HepG2 (cell line): ENCODE data around the gene CYP2S1. TPM values are rescaled to one million over a fixed set of nuclear protein-coding genes. Genes with fewer than 3 reads are reported as not detected.

Source experiments
- ATAC-seq: fragments of 200-7000 bp; cut with Tn5 transposase; 3 replicates; pipeline ENCODE4 v1.9.1; 2020; ENCODE audit warnings: mild to moderate bottlenecking, moderate library complexity
- BruUV-seq: library from RNA; stranded (reverse); fragments of 400-500 nt; replicated peaks from 2 replicates; lab custom pipeline; 2021; lab: Mats Ljungman, UMichigan
- CTCF ChIA-PET: fragments of 300-600 bp; formaldehyde crosslinking; extraction: SDS; loops from one replicate; lab custom pipeline; 2021; ENCODE audit warnings: low total read pairs, inconsistent platforms, low intra/inter-chr PET ratio; lab: Yijun Ruan, JAX
- POLR2A ChIA-PET: fragments of 350-600 bp; sonication (Branson Sonifier 250); formaldehyde crosslinking; loops from one replicate; lab custom pipeline; 2020; ENCODE audit warnings: antibody characterized with exemption, inconsistent platforms; lab: Yijun Ruan, JAX
- DNase-seq: peaks from one replicate; pipeline ENCODE4 v3.0.0-alpha.2; 2015; ENCODE audit warnings: low spot score
- FAIRE-seq: peaks from 3 replicates; lab custom pipeline; 2011; peaks lifted over from hg19 to GRCh38; lab: Jason Lieb, UNC
- H2AFZ ChIP-seq: one replicate; pipeline ENCODE4 v1.6.1; 2011; ENCODE audit warnings: low read length, inconsistent platforms
- H3K27ac ChIP-seq: fragments of 300-600 bp; 3 replicates; pipeline ENCODE4 v1.8.0; 2011; ENCODE audit warnings: mixed run types, mild to moderate bottlenecking, mixed read lengths, low read length, inconsistent platforms; ENCODE audit not compliant: insufficient read depth; ENCODE audit errors: extremely low read length
- H3K27me3 ChIP-seq, 2 experiments: fragments of 200-600 bp in 1 of 2; 2 replicates in 1 of 2; 3 replicates in 1 of 2; pipeline versions ENCODE4 v1.6.0 to v1.8.0; 2011; ENCODE audit warnings: low read length in 2 of 2, mild to moderate bottlenecking in 2 of 2, moderate library complexity in 2 of 2, inconsistent platforms in 1 of 2; ENCODE audit not compliant: insufficient read depth in 2 of 2, control insufficient read depth in 1 of 2
- H3K36me3 ChIP-seq, 2 experiments: fragments of 200-600 bp in 1 of 2; replicated peaks in 1 of 2; 2 replicates in 1 of 2; 3 replicates in 1 of 2; pipeline versions ENCODE4 v1.5.1 to v1.8.0; 2011; ENCODE audit warnings: low read length in 2 of 2, inconsistent platforms in 1 of 2; ENCODE audit not compliant: insufficient read depth in 2 of 2, control insufficient read depth in 1 of 2
- H3K4me1 ChIP-seq: 2 replicates; pipeline ENCODE4 v1.5.1; 2012; ENCODE audit warnings: low read length, inconsistent platforms; ENCODE audit not compliant: insufficient read depth
- H3K4me2 ChIP-seq: 2 replicates; pipeline ENCODE4 v1.6.0; 2011; ENCODE audit warnings: low read depth, low read length, inconsistent platforms
- H3K4me3 ChIP-seq, 3 experiments: fragments of 200-600 bp in 1 of 3; sonication (generic), shearing (Covaris generic) in 1 of 3; replicated peaks in 1 of 3; 2 replicates each; pipeline ENCODE4 v1.5.1; 2011 to 2016; ENCODE audit warnings: low read length in 3 of 3, inconsistent platforms in 2 of 3, low read depth in 2 of 3, mild to moderate bottlenecking in 2 of 3, control low read depth in 1 of 3, mixed read lengths in 1 of 3; ENCODE audit not compliant: insufficient read depth in 1 of 3
- H3K79me2 ChIP-seq: one replicate; pipeline ENCODE4 v1.6.1; 2011; ENCODE audit warnings: low read length, inconsistent platforms; ENCODE audit not compliant: insufficient read depth
- H3K9ac ChIP-seq: 2 replicates; pipeline ENCODE4 v1.6.0; 2011; ENCODE audit warnings: mild to moderate bottlenecking, low read depth, low read length, inconsistent platforms; ENCODE audit not compliant: insufficient read depth
- H3K9me3 ChIP-seq: 2 replicates; pipeline ENCODE4 v1.5.1; 2012; ENCODE audit warnings: mild to moderate bottlenecking, low read length
- H4K20me1 ChIP-seq: 2 replicates; pipeline ENCODE4 v1.6.0; 2011; ENCODE audit warnings: inconsistent platforms, mild to moderate bottlenecking, low read length, moderate library complexity; ENCODE audit not compliant: insufficient read depth
- AKAP8 ChIP-seq: sonication (generic); formaldehyde crosslinking; IDR thresholded peaks from 2 replicates; pipeline ENCODE4 v1.5.1; 2020; ENCODE audit warnings: mild to moderate bottlenecking, missing genetic modification reagents
- DMTF1 ChIP-seq: sonication (generic); formaldehyde crosslinking; IDR thresholded peaks from 2 replicates; pipeline ENCODE4 v1.4.0; 2020; ENCODE audit warnings: mild to moderate bottlenecking, missing genetic modification reagents
- E2F1 ChIP-seq: sonication (generic); formaldehyde crosslinking; IDR thresholded peaks from 2 replicates; pipeline ENCODE4 v1.5.0; 2020; ENCODE audit warnings: missing genetic modification reagents
- ETV5 ChIP-seq: IDR thresholded peaks from 2 replicates; pipeline ENCODE4 v1.6.1; 2018; ENCODE audit warnings: missing biosample characterization, missing genetic modification reagents, inconsistent platforms, borderline replicate concordance
- FOXO4 ChIP-seq: sonication (generic); formaldehyde crosslinking; conservative IDR thresholded peaks from 2 replicates; pipeline ENCODE4 v1.8.1; 2023; ENCODE audit warnings: missing genetic modification reagents
- YY1 ChIP-seq: IDR thresholded peaks from 2 replicates; pipeline ENCODE4 v1.6.1; 2011; ENCODE audit warnings: low read length, low read depth, moderate library complexity, mild to moderate bottlenecking; ENCODE audit not compliant: insufficient read depth, insufficient replicate concordance
- ZNF276 ChIP-seq: sonication (generic); formaldehyde crosslinking; IDR thresholded peaks from 2 replicates; pipeline ENCODE4 v1.4.0; 2020; ENCODE audit warnings: mild to moderate bottlenecking, low read depth, missing genetic modification reagents
- ZSCAN30 ChIP-seq: sonication (generic); formaldehyde crosslinking; IDR thresholded peaks from 2 replicates; pipeline ENCODE4 v1.5.0; 2020; ENCODE audit warnings: mild to moderate bottlenecking, missing genetic modification reagents
- WGBS: methylation state at CpG from one replicate; pipeline ENCODE4 v1.1.6; 2017; ENCODE audit warnings: low lambda C conversion rate; 5-methylcytosine and 5-hydroxymethylcytosine counted together
- in situ Hi-C: cut with HindIII; loops from 2 replicates; pipeline ENCODE4 v1.10.0; 2017; ENCODE audit warnings: low pct_unique_long_range_greater_than_20kb; ENCODE audit not compliant: extremely low pct_ligation_motif_present
- intact Hi-C: fragments of 100-400 bp; cut with micrococcal nuclease; formaldehyde crosslinking; loops from one replicate; pipeline ENCODE4 v1.10.0; 2022; ENCODE audit not compliant: unreplicated experiment
- polyA plus RNA-seq, 8 experiments: library from polyadenylated mRNA; depleted of rRNA in 3 of 8; stranded (reverse) in 7 of 8; unstranded in 1 of 8; fragments of >200 nt; fragmentation: Illumina TruSeq in 4 of 8; extraction: Trizol in 4 of 8; gene quantifications; 2 replicates each; pipeline versions ENCODE4 v1.2.1 to v1.2.3, GENCODE V29; 2011 to 2016; ENCODE audit warnings: low read depth in 4 of 8, missing spikeins in 1 of 8, mixed read lengths in 1 of 8; ENCODE audit not compliant: insufficient read depth in 1 of 8
- total RNA-seq, 5 experiments: library from RNA; depleted of rRNA; stranded (reverse); fragments of >200 nt; fragmentation: Illumina TruSeq; extraction: Trizol; gene quantifications; 2 replicates each; pipeline ENCODE4 v1.2.3, GENCODE V29; 2016; ENCODE audit warnings: low read depth in 1 of 5

Gene CYP2S1
- total and polyA plus RNA-seq, 2 of the 13 experiments (the other 11 are each of a cell fraction or from before 2014, with no cell fraction given) = 0.09 to 2.1 TPM

- no peak for TF ChIP-seq DMTF1
- TF ChIP-seq ZSCAN30 (CRISPR knock-in tag) = no peak
- TF ChIP-seq YY1 = no peak
- TF ChIP-seq ZNF276 (CRISPR knock-in tag) = no peak
- TF ChIP-seq FOXO4 (CRISPR knock-in tag) = no peak
- TF ChIP-seq, all 625 proteins: peak for 0
These were observed 45.2 kb downstream of the CYP2S1 start (continued) for GRCh38 chr19:41238244-41238643.

GRCh38 chr19:41239363-41239762, 46.3 kb downstream of the CYP2S1 start:
- POLR2A ChIA-PET = no interaction called here
- Histone ChIP-seq H3K9ac (no peak overlapping the region), H2AFZ (no peak overlapping the region), H4K20me1 (no peaks in the 10 kb centered on the region), H3K27me3 (no peaks in the 10 kb centered on the region), H3K79me2 (no peaks in the 10 kb centered on the region), H3K4me2 (no peak overlapping the region), H3K9me3 (no peaks in the 10 kb centered on the region), H3K4me1 (no peaks in the 10 kb centered on the region), H3K4me3 (no peak overlapping the region), H3K27ac (no peak overlapping the region), H3K36me3 (no peaks in the 10 kb centered on the region)
- 85% methylated on average over 9 of the region's 9 CpGs for WGBS
- ATAC-seq (no peak), FAIRE-seq (no peak), DNase-seq (no peak)
- CTCF ChIA-PET = no interaction called here
- intact Hi-C loops = no loop called here
- in situ Hi-C loops = no loop called here
- no TSS peak for BruUV-seq
- TF ChIP-seq AKAP8 (CRISPR knock-in tag) = no peak
- no peak for TF ChIP-seq ETV5
- no peak for TF ChIP-seq E2F1
